Measurements from ENCODE around the gene ARL6IP5.

Gene ARL6IP5

GRCh38 chr3:69116897-69117296 is 32.2 kb downstream of the ARL6IP5 start:
- DNase-seq (ENCODE audit: low read depth), result no peak

DNA sequence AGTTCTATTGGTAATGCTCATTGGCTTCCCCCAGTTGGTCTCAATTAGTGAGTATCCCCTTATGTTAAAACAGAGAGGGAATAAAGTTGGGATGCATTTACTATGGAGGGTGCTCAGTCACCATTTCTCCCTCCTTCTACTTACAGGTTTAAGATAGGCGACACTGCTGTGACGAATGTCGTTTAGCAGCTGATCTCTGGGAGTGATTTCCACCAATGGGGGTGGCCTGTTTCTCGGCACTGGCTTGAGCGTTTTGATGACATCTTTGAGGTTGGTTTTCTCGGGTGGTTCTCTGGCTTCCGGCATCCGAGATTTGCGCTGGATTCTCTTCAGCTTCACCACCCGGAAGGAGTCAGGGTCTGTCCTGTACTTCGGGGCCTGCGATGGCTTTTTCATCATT is 33.8 kb downstream of the ARL6IP5 start:
- no peak for DNase-seq (ENCODE audit: low read depth)

DNA sequence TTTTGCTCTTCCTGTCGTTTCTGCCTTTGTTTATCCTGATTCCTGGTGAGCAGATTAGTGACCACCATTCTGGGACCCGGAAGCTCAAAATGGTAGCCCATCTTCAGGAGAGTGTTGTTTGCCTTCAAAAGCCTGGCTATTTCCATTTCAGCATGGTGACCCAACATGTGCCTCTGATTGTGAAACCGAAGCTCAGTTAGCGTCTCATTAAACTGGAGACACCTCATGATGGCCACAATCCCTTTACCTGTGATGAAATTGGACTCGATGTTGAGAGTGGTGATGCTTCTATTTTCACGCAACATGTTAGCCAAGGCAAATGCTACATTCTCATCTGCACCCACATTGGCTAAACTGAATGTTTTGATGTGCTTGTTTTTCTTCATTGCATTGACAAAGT is 34.4 kb downstream of the ARL6IP5 start:
- no peak for DNase-seq (ENCODE audit: low read depth)

DNA sequence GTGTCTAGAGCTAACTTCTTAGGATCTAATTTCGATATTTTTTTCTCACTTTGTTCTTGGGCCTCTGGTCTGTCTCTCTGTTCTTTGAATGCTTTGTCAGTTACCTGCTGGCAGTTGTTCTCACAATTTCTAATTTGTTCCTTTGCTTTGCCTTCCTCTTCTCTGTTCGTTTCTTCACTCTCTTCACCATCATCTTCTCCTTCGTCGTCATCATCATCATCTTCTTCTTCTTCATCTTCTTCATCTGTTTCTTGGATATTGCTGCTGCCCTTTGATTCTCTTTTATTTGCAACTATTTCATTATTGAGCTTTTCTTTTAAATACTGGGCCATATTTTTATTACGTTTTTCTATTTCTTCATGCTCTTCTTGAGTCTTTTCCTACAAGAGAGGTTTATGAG is 34.9 kb downstream of the ARL6IP5 start:
- DNase-seq (ENCODE audit: low read depth), result no peak

- DNase-seq (ENCODE audit: low read depth), result peak; percentile 43
These were observed 36.2 kb downstream of the ARL6IP5 start for GRCh38 chr3:69120879-69121464.

GRCh38 chr3:69121513-69121912 is 36.8 kb downstream of the ARL6IP5 start:
- DNase-seq (ENCODE audit: low read depth), result no peak

GRCh38 chr3:69121950-69122349 is 37.2 kb downstream of the ARL6IP5 start:
- DNase-seq (ENCODE audit: low read depth), result no peak

GRCh38 chr3:69122403-69122802 is 37.7 kb downstream of the ARL6IP5 start, which contains the start of gene LMOD3:
TSS of gene LMOD3 (minus strand) at chr3:69122595. CDS start at chr3:69122386, 209 bp downstream.
- DNase-seq (ENCODE audit: low read depth), result no peak

GRCh38 chr3:69126216-69126615 is 41.5 kb downstream of the ARL6IP5 start:
- DNase-seq (ENCODE audit: low read depth), result no peak

GRCh38 chr3:69126999-69127398 is 42.3 kb downstream of the ARL6IP5 start:
- no peak for DNase-seq (ENCODE audit: low read depth)

DNA sequence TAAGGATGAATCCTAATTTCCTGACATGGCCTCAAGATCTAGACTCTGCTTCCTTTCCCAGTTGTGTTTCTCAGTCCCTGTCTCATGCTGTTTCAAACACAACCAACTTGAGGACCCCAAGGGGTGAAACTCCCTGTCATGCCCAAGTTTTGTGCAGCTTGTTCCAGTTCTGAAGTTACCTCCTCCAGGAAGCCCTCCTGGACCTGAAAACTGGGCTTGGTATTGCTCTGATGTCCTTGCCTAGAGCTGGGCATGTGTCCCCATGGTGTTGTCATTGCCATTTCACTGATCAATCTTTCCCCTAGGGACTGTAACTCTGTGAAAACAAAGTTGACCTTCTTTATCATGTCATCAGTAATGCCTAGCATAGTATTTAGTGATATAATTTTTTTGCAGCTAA is 43.8 kb downstream of the ARL6IP5 start:
- no peak for DNase-seq (ENCODE audit: low read depth)

- DNase-seq (ENCODE audit: low read depth), result no peak
These were observed 44.8 kb downstream of the ARL6IP5 start for GRCh38 chr3:69129531-69129930.

GRCh38 chr3:69130689-69131088 is 46.0 kb downstream of the ARL6IP5 start:
- DNase-seq (ENCODE audit: low read depth), result no peak

DNA sequence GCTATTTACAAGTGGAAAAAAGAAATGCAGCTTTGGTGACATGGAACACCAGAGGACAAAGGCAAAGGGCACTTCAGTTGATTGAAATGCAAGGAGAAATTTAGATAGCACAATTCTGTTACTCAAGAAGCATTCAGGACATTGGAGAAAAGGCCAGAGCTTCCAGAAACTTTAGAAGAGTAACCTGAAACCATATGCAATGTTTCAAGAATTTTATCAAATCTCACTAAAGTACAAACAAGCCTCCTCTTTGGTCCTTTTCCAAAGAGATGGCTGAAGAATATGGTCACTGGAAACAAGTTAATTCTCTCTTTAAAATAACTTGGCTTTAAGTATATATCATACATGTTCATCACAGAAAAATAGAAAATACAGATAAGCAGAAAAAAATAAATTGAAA is 52.3 kb downstream of the ARL6IP5 start:
- no peak for DNase-seq (ENCODE audit: low read depth)

DNA sequence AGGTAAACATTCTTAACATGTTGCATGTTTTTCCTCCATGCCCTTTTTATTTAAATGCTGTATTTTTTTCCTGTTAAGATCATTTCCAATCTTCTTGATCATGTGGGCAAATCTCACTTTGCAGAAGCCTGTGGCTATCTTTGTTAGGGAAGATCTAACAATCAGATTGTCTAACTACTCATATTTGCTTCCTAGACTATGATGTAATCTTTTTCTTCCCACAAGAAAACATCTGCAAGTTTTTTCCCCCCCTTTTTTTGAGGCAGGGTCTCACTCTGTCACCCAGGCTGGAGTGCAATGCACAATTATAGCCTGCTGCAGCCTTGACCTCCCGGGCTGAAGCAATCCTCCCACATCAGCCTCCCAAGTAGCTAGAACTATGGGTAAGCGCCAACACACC is 52.7 kb downstream of the ARL6IP5 start:
- DNase-seq (ENCODE audit: low read depth), result no peak

DNA sequence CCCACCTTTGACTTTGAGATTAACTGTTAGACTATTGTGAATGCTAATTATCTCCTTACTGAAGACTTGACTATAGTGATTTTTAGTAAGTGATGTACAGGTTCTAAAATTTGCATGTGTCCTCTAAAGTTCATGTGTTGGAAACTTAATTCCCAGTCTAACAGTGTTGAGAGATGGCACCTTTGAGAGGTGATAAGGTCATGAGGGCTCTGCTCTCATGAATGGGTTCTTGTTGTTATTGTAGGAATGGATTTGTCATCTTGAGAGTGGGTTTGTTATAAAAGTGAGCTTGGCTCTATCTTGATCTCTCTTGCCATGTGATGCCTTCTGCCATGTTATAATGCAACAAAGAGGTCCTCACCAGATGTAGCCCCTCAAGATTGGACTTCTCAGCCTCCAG is 56.6 kb downstream of the ARL6IP5 start:
- DNase-seq (ENCODE audit: low read depth), result no peak

DNA sequence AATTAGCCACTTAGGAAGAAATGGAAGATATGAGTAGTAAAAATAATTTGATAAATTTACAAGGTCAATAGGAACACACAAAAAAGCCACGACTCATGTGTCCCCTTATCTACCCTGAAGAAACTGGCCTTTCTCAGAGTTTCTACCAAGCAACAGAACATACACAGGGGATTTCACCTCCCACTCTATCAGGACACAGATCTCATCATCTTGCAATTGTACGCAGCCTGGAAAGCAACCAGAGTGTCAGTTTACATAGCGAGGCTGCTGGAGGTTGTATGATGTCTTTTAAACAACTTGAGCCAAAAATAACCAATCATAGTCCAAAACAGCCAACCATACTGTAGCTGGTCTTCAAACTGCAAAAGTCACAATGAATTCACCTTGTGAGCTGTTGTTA is 57.4 kb downstream of the ARL6IP5 start:
- DNase-seq (ENCODE audit: low read depth), result no peak

GRCh38 chr3:69142797-69143454 is 58.2 kb downstream of the ARL6IP5 start:
- no peak for DNase-seq (ENCODE audit: low read depth)

DNA sequence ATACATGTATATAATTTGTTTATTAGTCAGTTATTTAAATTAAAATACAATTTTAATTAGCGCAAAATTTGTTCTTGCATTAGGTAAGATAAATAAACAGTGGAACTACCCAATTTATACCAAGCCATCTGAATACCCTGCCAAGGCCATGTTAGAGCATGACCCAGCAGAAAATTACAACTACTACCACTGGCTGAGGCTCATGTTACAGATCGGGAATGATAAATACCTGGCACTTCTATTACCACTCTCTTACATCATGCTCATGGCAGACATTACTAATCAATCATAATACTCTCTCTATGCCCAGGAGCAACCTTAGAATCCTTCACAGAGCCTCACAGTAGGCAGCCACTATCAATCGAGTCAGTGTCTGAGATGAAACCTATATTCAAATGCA is 58.9 kb downstream of the ARL6IP5 start:
- no peak for DNase-seq (ENCODE audit: low read depth)

DNA sequence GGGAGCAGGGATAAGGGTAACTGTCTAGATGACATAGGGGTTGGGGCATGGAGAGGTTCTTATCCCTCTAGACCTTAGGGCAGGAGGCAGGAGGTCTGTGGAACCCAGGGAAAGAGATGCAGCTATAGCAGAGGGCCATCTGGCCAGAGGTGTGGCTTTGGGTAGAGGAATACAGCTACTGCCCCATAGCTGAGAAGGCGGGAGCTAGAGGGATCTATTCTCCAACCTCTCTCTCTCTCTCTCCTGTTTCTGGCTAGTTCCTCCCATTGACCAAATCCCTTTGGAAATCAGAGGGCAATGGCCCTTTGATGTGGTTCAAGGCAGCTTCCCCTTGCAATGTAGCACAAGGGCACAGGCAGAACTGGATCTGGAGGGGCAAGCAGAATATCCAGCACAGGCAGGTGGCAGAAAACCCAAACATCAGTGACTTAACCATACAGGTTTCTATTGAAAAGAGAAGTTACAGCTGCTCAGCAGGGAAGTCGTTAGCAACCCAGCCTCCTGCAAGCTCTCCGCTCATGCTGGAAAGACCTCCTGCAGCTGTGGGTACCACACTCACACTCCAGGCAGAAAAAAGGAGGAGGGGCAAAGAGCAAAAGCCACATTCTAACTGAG is 60.0 kb downstream of the ARL6IP5 start:
- DNase-seq (ENCODE audit: low read depth), result no peak

- DNase-seq (ENCODE audit: low read depth), result no peak
These were observed 61.0 kb downstream of the ARL6IP5 start for GRCh38 chr3:69145688-69146087.

DNA sequence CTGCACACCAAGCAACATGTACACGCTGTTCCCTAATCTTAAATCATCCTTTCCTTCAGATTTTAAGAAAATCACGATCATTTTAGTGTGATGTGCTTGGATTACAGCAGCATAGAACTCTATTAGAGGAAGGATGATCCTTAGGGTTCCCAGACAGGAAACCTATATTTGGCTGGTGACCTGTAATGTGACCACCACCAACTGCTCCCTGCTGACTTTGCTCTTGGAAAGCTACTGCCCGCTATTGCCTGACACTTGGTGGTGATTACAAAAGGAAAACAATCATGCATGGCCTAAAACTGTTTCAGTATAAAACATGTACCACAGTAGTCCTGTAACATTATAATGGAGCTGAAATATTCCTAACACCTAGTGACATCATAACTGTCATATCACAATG is 64.8 kb downstream of the ARL6IP5 start:
- DNase-seq (ENCODE audit: low read depth), result no peak

Measured in stimulated activated CD8-positive, alpha-beta memory T cell treated with anti-CD3 and anti-CD28 coated beads, Interleukin-15, amount 100 ng/mL, for 24 hours (primary cell).